OCI-LY3 (cell line): ENCODE results near the gene PCSK7.

ENCODE experiments used
- H2AFZ ChIP-seq: fragments of 200-600, 300-600 bp; shearing (Covaris generic); 2 replicates; pipeline ENCODE4 v1.6.0; 2014; ENCODE audit warnings: antibody characterized with exemption, low read depth, low read length
- H3K27ac ChIP-seq: fragments of 200-600, 300-600 bp; sonication (generic); 2 replicates; pipeline ENCODE4 v1.5.1; 2014; ENCODE audit warnings: mild to moderate bottlenecking, low read length, moderate library complexity, mixed read lengths
- H3K27me3 ChIP-seq: fragments of 200-600, 300-600 bp; sonication (generic); 2 replicates; pipeline ENCODE4 v1.6.1; 2014; ENCODE audit warnings: low read depth, low read length, mixed read lengths
- H3K36me3 ChIP-seq: fragments of 200-600, 300-600 bp; sonication (generic); replicated peaks from 2 replicates; pipeline ENCODE3; 2014; ENCODE audit warnings: low read depth, low read length, mixed read lengths
- H3K4me1 ChIP-seq: fragments of 300-600, 200-600 bp; sonication (generic); 2 replicates; pipeline ENCODE4 v1.6.1; 2014; ENCODE audit warnings: low read length, mixed read lengths
- H3K4me2 ChIP-seq: fragments of 200-600, 300-600 bp; sonication (generic); 2 replicates; pipeline ENCODE4 v1.6.1; 2014; ENCODE audit warnings: low read length, mixed read lengths
- H3K4me3 ChIP-seq: fragments of 300-600, 200-600 bp; sonication (generic); 2 replicates; pipeline ENCODE4 v1.5.1; 2014; ENCODE audit warnings: antibody characterized with exemption, mild to moderate bottlenecking, low read length, moderate library complexity
- H3K79me2 ChIP-seq: fragments of 300-600, 200-600 bp; shearing (Covaris generic); 2 replicates; pipeline ENCODE4 v1.6.1; 2014; ENCODE audit warnings: mild to moderate bottlenecking, low read length, mixed read lengths
- H3K9ac ChIP-seq: fragments of 300-600, 200-600 bp; shearing (Covaris generic); 2 replicates; pipeline ENCODE4 v1.6.0; 2014; ENCODE audit warnings: mild to moderate bottlenecking, low read length, moderate library complexity
- H3K9me3 ChIP-seq: fragments of 200-600, 300-600 bp; shearing (Covaris generic); 2 replicates; pipeline ENCODE4 v1.6.1; 2014; ENCODE audit warnings: low read length, mixed read lengths; ENCODE audit not compliant: insufficient read depth
- H4K20me1 ChIP-seq: fragments of 200-600, 300-600 bp; sonication (generic); 2 replicates; pipeline ENCODE4 v1.6.1; 2016; ENCODE audit warnings: low read length, mixed read lengths; ENCODE audit not compliant: insufficient read depth
- EZH2phosphoT487 ChIP-seq: fragments of 200-600 bp; shearing (Covaris generic); IDR thresholded peaks from 2 replicates; pipeline ENCODE4 v1.6.1; 2018; ENCODE audit warnings: antibody characterized with exemption, mixed run types, low read depth
- TF ChIP-seq, protein P1 (sequence below): fragments of 200-600, 300-600 bp; sonication (generic); IDR thresholded peaks from 2 replicates; pipeline ENCODE4 v1.5.1; 2014; ENCODE audit warnings: antibody characterized with exemption, low read length, low read depth

PCSK7 gene

DNA sequence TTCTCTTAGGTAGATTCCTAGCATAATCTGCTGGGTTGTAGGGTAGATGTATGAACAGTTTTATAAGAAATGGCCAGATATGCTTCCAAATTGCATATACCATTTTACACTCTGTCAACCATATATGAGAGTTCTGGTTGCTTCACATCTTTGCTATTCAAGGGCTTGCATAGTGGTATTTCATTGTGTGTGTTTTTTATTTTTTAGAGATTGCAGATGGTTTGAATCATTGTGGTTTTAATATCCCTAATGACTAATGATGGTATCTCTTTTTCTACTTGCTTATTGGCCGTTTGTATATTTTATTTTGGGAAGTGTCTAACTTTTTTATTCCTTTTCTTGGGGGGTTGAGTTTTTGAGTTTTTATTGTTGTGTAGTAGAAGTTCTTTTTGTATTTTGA lies 27.5 kb upstream of the PCSK7 start:
- no peaks in the 10 kb centered on the region for H3K27me3 ChIP-seq
- H3K4me3 ChIP-seq, result no peak overlapping the region
- H3K4me2 ChIP-seq, result no peak overlapping the region
- no peaks in the 10 kb centered on the region for H4K20me1 ChIP-seq
- no peaks in the 10 kb centered on the region for H3K79me2 ChIP-seq
- no peak overlapping the region for H3K27ac ChIP-seq
- no peaks in the 10 kb centered on the region for H3K4me1 ChIP-seq
- TF ChIP-seq, protein P1, sequence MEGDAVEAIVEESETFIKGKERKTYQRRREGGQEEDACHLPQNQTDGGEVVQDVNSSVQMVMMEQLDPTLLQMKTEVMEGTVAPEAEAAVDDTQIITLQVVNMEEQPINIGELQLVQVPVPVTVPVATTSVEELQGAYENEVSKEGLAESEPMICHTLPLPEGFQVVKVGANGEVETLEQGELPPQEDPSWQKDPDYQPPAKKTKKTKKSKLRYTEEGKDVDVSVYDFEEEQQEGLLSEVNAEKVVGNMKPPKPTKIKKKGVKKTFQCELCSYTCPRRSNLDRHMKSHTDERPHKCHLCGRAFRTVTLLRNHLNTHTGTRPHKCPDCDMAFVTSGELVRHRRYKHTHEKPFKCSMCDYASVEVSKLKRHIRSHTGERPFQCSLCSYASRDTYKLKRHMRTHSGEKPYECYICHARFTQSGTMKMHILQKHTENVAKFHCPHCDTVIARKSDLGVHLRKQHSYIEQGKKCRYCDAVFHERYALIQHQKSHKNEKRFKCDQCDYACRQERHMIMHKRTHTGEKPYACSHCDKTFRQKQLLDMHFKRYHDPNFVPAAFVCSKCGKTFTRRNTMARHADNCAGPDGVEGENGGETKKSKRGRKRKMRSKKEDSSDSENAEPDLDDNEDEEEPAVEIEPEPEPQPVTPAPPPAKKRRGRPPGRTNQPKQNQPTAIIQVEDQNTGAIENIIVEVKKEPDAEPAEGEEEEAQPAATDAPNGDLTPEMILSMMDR, result no peak
- no peak for TF ChIP-seq EZH2phosphoT487
- H2AFZ ChIP-seq, result no peak overlapping the region
- peaks cover 8% of the 10 kb centered on the region for H3K36me3 ChIP-seq
- no peak overlapping the region for H3K9ac ChIP-seq
- no peaks in the 10 kb centered on the region for H3K9me3 ChIP-seq

GRCh38 chr11:117258576-117258975 lies 26.7 kb upstream of the PCSK7 start:
- H3K27me3 ChIP-seq, result no peaks in the 10 kb centered on the region
- H3K36me3 ChIP-seq, result peaks cover 8% of the 10 kb centered on the region
- no peaks in the 10 kb centered on the region for H3K4me1 ChIP-seq
- H4K20me1 ChIP-seq, result no peaks in the 10 kb centered on the region
- TF ChIP-seq EZH2phosphoT487, result no peak
- TF ChIP-seq, protein P1, result no peak
- no peak overlapping the region for H2AFZ ChIP-seq
- no peak overlapping the region for H3K4me2 ChIP-seq
- no peaks in the 10 kb centered on the region for H3K9me3 ChIP-seq
- no peaks in the 10 kb centered on the region for H3K79me2 ChIP-seq
- H3K27ac ChIP-seq, result no peak overlapping the region
- H3K4me3 ChIP-seq, result no peak overlapping the region
- H3K9ac ChIP-seq, result no peak overlapping the region

DNA sequence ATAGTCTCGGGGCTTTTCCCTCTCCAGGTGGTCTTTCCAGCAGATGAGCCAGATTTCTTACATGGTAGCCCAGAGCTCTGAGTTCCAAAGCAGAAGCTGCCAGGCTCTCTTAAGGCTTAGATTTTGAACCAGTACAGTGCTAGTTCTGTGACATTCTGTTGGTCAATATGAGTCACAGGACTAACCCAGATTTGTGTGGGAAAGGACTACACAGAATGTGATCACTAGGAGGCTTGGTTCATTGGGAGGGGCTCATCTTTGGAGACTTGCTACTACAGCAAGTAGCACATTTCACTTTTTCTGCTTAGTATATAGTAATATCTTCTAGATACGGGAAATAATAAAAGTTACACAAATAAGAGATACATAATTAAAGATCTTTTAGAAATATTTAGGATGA lies 24.7 kb upstream of the PCSK7 start:
- peaks cover 5% of the 10 kb centered on the region for H3K36me3 ChIP-seq
- no peak for TF ChIP-seq EZH2phosphoT487
- TF ChIP-seq, protein P1, result no peak
- no peaks in the 10 kb centered on the region for H3K9me3 ChIP-seq
- no peak overlapping the region for H3K4me3 ChIP-seq
- H3K4me1 ChIP-seq, result no peaks in the 10 kb centered on the region
- H3K9ac ChIP-seq, result no peak overlapping the region
- no peaks in the 10 kb centered on the region for H3K27me3 ChIP-seq
- no peak overlapping the region for H2AFZ ChIP-seq
- H3K79me2 ChIP-seq, result no peaks in the 10 kb centered on the region
- H3K4me2 ChIP-seq, result no peak overlapping the region
- H3K27ac ChIP-seq, result no peak overlapping the region
- no peaks in the 10 kb centered on the region for H4K20me1 ChIP-seq

- no peaks in the 10 kb centered on the region for H3K4me1 ChIP-seq
- H3K9me3 ChIP-seq, result no peaks in the 10 kb centered on the region
- H3K79me2 ChIP-seq, result no peaks in the 10 kb centered on the region
- H3K27me3 ChIP-seq, result no peaks in the 10 kb centered on the region
- H3K27ac ChIP-seq, result no peak overlapping the region
- no peak overlapping the region for H3K4me2 ChIP-seq
- H2AFZ ChIP-seq, result no peak overlapping the region
- TF ChIP-seq, protein P1, result no peak
- no peak for TF ChIP-seq EZH2phosphoT487
- no peak overlapping the region for H3K9ac ChIP-seq
- no peak overlapping the region for H3K4me3 ChIP-seq
- no peaks in the 10 kb centered on the region for H4K20me1 ChIP-seq
- H3K36me3 ChIP-seq, result peaks cover 5% of the 10 kb centered on the region
These were observed 24.1 kb upstream of the PCSK7 start for GRCh38 chr11:117255966-117256365.
